SU-DHL-6 (cell line): ENCODE data around the gene SLC27A1.
"Not testable (repeated sequence)": the region's sequence is repeated elsewhere in the genome, so short reads cannot be mapped to it uniquely, and the experiment has no call there.

Experiments used
- H2AFZ ChIP-seq: fragments of 200-600 bp; sonication (generic); 2 replicates; pipeline ENCODE4 v1.6.1; 2014; ENCODE audit warnings: low read depth, mild to moderate bottlenecking, moderate library complexity, mixed read lengths, antibody characterized with exemption, low read length; ENCODE audit not compliant: severe bottlenecking
- H3F3A ChIP-seq: fragments of 200-600 bp; shearing (Covaris generic); 2 replicates; pipeline ENCODE4 v1.6.0; 2016; ENCODE audit warnings: antibody characterized with exemption, mild to moderate bottlenecking; ENCODE audit not compliant: insufficient read depth
- H3K27ac ChIP-seq: fragments of 200-600 bp; sonication (generic); 2 replicates; pipeline ENCODE4 v1.5.1; 2016; ENCODE audit warnings: low read depth, mild to moderate bottlenecking, low read length, moderate library complexity, mixed read lengths
- H3K27me3 ChIP-seq: fragments of 200-600 bp; sonication (generic), shearing (Covaris generic); 2 replicates; pipeline ENCODE4 v1.6.0; 2014; ENCODE audit warnings: mild to moderate bottlenecking, low read length
- H3K36me3 ChIP-seq: fragments of 200-600 bp; sonication (generic); 2 replicates; pipeline ENCODE4 v1.6.1; 2014; ENCODE audit warnings: mild to moderate bottlenecking, low read length, mixed read lengths
- H3K4me2 ChIP-seq: fragments of 300-600, 200-600 bp; shearing (Covaris generic), sonication (generic); 2 replicates; pipeline ENCODE4 v1.6.0; 2014; ENCODE audit warnings: low read length, low read depth, mild to moderate bottlenecking; ENCODE audit not compliant: poor library complexity, severe bottlenecking
- H3K4me3 ChIP-seq: fragments of 200-600 bp; sonication (generic); 2 replicates; pipeline ENCODE4 v1.5.1; 2014; ENCODE audit warnings: antibody characterized with exemption, low read length, mild to moderate bottlenecking, mixed read lengths; ENCODE audit not compliant: insufficient read depth, poor library complexity, severe bottlenecking
- H3K79me2 ChIP-seq: fragments of 200-600 bp; sonication (generic); 2 replicates; pipeline ENCODE4 v1.6.1; 2014; ENCODE audit warnings: mild to moderate bottlenecking, low read length, moderate library complexity; ENCODE audit not compliant: insufficient read depth
- H3K9ac ChIP-seq: fragments of 200-600 bp; sonication (generic); 2 replicates; pipeline ENCODE4 v1.7.0; 2014; ENCODE audit warnings: mild to moderate bottlenecking, low read length
- H3K9me2 ChIP-seq: fragments of 200-600 bp; sonication (generic); replicated peaks from 2 replicates; pipeline ENCODE4 v1.6.1; 2014; ENCODE audit warnings: low read length; ENCODE audit not compliant: insufficient read depth
- H3K9me3 ChIP-seq: fragments of 200-600 bp; sonication (generic); 2 replicates; pipeline ENCODE4 v1.6.1; 2014; ENCODE audit warnings: low read length, mixed read lengths; ENCODE audit not compliant: insufficient read depth
- H4K20me1 ChIP-seq: fragments of 200-600 bp; sonication (generic); 2 replicates; pipeline ENCODE4 v1.6.1; 2014; ENCODE audit warnings: low read depth, mild to moderate bottlenecking, antibody characterized with exemption, low read length, moderate library complexity, mixed read lengths
- CTCF ChIP-seq: fragments of 200-600 bp; sonication (generic); IDR thresholded peaks from one replicate; pipeline ENCODE4 v1.5.1; 2017; ENCODE audit warnings: antibody characterized with exemption, mild to moderate bottlenecking, low read length, moderate library complexity; ENCODE audit not compliant: insufficient read depth, poor library complexity, severe bottlenecking
- EZH2phosphoT487 ChIP-seq: fragments of 200-600 bp; sonication (generic), shearing (Covaris generic); conservative IDR thresholded peaks from 2 replicates; pipeline ENCODE4 v1.6.1; 2018; ENCODE audit warnings: mild to moderate bottlenecking, antibody characterized with exemption, low read length, moderate library complexity, mixed read lengths

SLC27A1 gene

GRCh38 chr19:17517898-17518297 lies 47.6 kb downstream of the SLC27A1 start:
- H3K9me3 ChIP-seq = peaks cover 7% of the 10 kb centered on the region; the same call in 1 of the 2 replicates
- H4K20me1 ChIP-seq = no peaks in the 10 kb centered on the region
- H3K4me2 ChIP-seq = no peak overlapping the region
- peaks cover 20% of the 10 kb centered on the region for H3K36me3 ChIP-seq
- no peak overlapping the region for H2AFZ ChIP-seq
- no peaks in the 10 kb centered on the region for H3K27me3 ChIP-seq
- no peak overlapping the region for H3K27ac ChIP-seq
- no peak overlapping the region for H3K4me3 ChIP-seq
- H3F3A ChIP-seq = peaks cover 22% of the 10 kb centered on the region
- peaks cover 2% of the 10 kb centered on the region for H3K79me2 ChIP-seq
- no peak overlapping the region for H3K9ac ChIP-seq
- no peaks in the 10 kb centered on the region for H3K9me2 ChIP-seq
- TF ChIP-seq EZH2phosphoT487 (no peak), CTCF (no peak)

GRCh38 chr19:17518654-17519053 lies 48.3 kb downstream of the SLC27A1 start:
- not testable (repeated sequence) for H3K27ac ChIP-seq, H3K4me2 ChIP-seq, H3K4me3 ChIP-seq, H3K9me3 ChIP-seq, H3K79me2 ChIP-seq, H2AFZ ChIP-seq, H3K27me3 ChIP-seq, H4K20me1 ChIP-seq, H3K9me2 ChIP-seq, H3K9ac ChIP-seq
- Histone ChIP-seq H3F3A (peaks cover 30% of the 10 kb centered on the region), H3K36me3 (peaks cover 20% of the 10 kb centered on the region)

- Histone ChIP-seq H3F3A (peaks cover 43% of the 10 kb centered on the region), H3K4me3 (no peak overlapping the region), H4K20me1 (no peaks in the 10 kb centered on the region), H3K4me2 (no peak overlapping the region), H3K9ac (no peak overlapping the region), H3K27ac (0 out of 2 replicates have a peak overlapping the region, but pooled peaks have one; percentile 12), H3K27me3 (no peaks in the 10 kb centered on the region), H3K79me2 (no peaks in the 10 kb centered on the region), H3K9me2 (no peaks in the 10 kb centered on the region), H2AFZ (no peak overlapping the region), H3K36me3 (peaks cover 20% of the 10 kb centered on the region), H3K9me3 (peaks cover 7% of the 10 kb centered on the region; the same call in 1 of the 2 replicates)
- TF ChIP-seq EZH2phosphoT487 (no peak), CTCF (no peak)
Observed at GRCh38 chr19:17519967-17520366, 49.6 kb downstream of the SLC27A1 start.

- H3K27me3 ChIP-seq = no peaks in the 10 kb centered on the region
- H3K4me3 ChIP-seq = no peak overlapping the region
- no peaks in the 10 kb centered on the region for H3K79me2 ChIP-seq
- H3K4me2 ChIP-seq = no peak overlapping the region
- no peaks in the 10 kb centered on the region for H4K20me1 ChIP-seq
- H3K9ac ChIP-seq = no peak overlapping the region
- peaks cover 43% of the 10 kb centered on the region for H3F3A ChIP-seq
- no peaks in the 10 kb centered on the region for H3K9me2 ChIP-seq
- H2AFZ ChIP-seq = no peak overlapping the region
- peaks cover 19% of the 10 kb centered on the region for H3K36me3 ChIP-seq
- no peak overlapping the region for H3K27ac ChIP-seq
- TF ChIP-seq EZH2phosphoT487 (no peak), CTCF (no peak)
- peaks cover 7% of the 10 kb centered on the region; the same call in 1 of the 2 replicates for H3K9me3 ChIP-seq
Observed at GRCh38 chr19:17520865-17521264, 50.5 kb downstream of the SLC27A1 start.
